ENCODE data around the gene RNF144A. TPM values are rescaled to one million over a fixed set of nuclear protein-coding genes. Genes with fewer than 3 reads are reported as not detected.

Gene RNF144A
- total RNA-seq (2013; cell fraction: nucleolus; rRNA removed) = 54.4 and 62.2 TPM in 2 replicates
- total RNA-seq (2014; rRNA removed) (0.44 and 0.68 TPM in 2 replicates), total RNA-seq (2014; rRNA removed; fragmentation: Illumina TruSeq; extraction: Trizol) (0.64 and 0.67 TPM in 2 replicates), total RNA-seq (2021) (0.80 and 1.4 TPM in 2 replicates), polyA plus RNA-seq (2011; rRNA removed) (10.6 and 12.1 TPM in 2 replicates), polyA plus RNA-seq (2014; fragmentation: Illumina TruSeq; extraction: Trizol) (0.48 and 0.54 TPM in 2 replicates), polyA plus RNA-seq (2014; fragmentation: Nextera tagmentation; extraction: Ambion mirVana) (under 1 TPM; 0.02 to 0.09 TPM), polyA plus RNA-seq (2014; rRNA removed) (0.44 and 0.46 TPM in 2 replicates), polyA plus RNA-seq (2016; fragmentation: Nextera tagmentation; extraction: Ambion mirVana) (under 1 TPM in 1 of 2 experiments, not detected in 1; 0.40 TPM), polyA minus RNA-seq (2011; rRNA and poly(A)+ RNA removed) (16.5 and 20.3 TPM in 2 replicates), Bru-seq, nascent RNA (percentile 78 among the genes with signal in this experiment), BruChase-seq, experiment 1, labeled RNA remaining after a 6-hour chase (percentile 70 among the genes with signal in this experiment), BruChase-seq, experiment 2, labeled RNA remaining after a 2-hour chase (percentile 71 among the genes with signal in this experiment)
- 2.2 TPM for polyA plus RNA-seq (2011; ENCODE audit: low read depth)
- polyA plus RNA-seq (2011; cell fraction: cytosol; rRNA removed) = 10.5 and 11.1 TPM in 2 replicates
- polyA plus RNA-seq (2011; cell fraction: nucleus; rRNA removed) = 14.3 and 15.3 TPM in 2 replicates
- polyA plus RNA-seq (2012) = 2.9 and 4.0 TPM in 2 replicates
- polyA minus RNA-seq (2011; cell fraction: cytosol; rRNA and poly(A)+ RNA removed) = 6.3 and 7.3 TPM in 2 replicates
- 16.9 and 28.9 TPM in 2 replicates for polyA minus RNA-seq (2011; cell fraction: nucleus; rRNA and poly(A)+ RNA removed)
- long read RNA-seq, experiment 1, full-length matches to known transcripts = 1 of 4 reads
- long read RNA-seq, experiment 1, partial matches to known transcripts = 1 of 4 reads
- long read RNA-seq, experiment 1, other reads (novel, unspliced or antisense) = 2 of 4 reads
- long read RNA-seq, experiment 2, partial matches to known transcripts = 0 of 6 reads
- long read RNA-seq, experiment 2, other reads (novel, unspliced or antisense) = 6 of 6 reads

GRCh38 chr2:6917071-6917760 is at the start of gene RNF144A:
Gene RNF144A (plus strand): TSS chr2:6917412. CDS start chr2:6996927, 79,515 bp downstream.
- no peaks in the 10 kb centered on the region for H3K27me3 ChIP-seq (replicated peaks in 1 of 2; ENCODE audit: control insufficient read depth in 2 of 2, insufficient read depth in 2 of 2, low read length in 1 of 2)
- no peaks in the 10 kb centered on the region for H4K20me1 ChIP-seq (ENCODE audit: control insufficient read depth, insufficient read depth)
- H3K27ac ChIP-seq (ENCODE audit: control insufficient read depth, insufficient read depth) = no peak within 1 kb of the TSS
- peaks cover 10% of the 10 kb centered on the region; the same call in 1 of the 2 replicates for H3K4me1 ChIP-seq (ENCODE audit: control insufficient read depth, insufficient read depth, low read length)
- peak within 1 kb of the TSS; percentile 52; the same call in 1 of the 2 replicates for H3K9ac ChIP-seq (ENCODE audit: control insufficient read depth, insufficient read depth, low read length)
- FAIRE-seq (no peak), DNase-seq (ENCODE audit: low read depth, low spot score) (no peak), ATAC-seq (peak; percentile 87)
- peak within 1 kb of the TSS; percentile 78 for H3K4me3 ChIP-seq
- POLR2A ChIA-PET = interaction anchor here (0.7 to 1.2 kb wide), 3 partner anchors 9 to 82 kb away, joined by 3 to 4 read pairs (median 4); no protein-coding TSS in a partner anchor
- H3K79me2 ChIP-seq (ENCODE audit: control insufficient read depth, insufficient read depth, low read length) = no peaks in the 10 kb centered on the region
- peak within 1 kb of the TSS; percentile 71; the same call in 1 of the 2 replicates for H3K4me2 ChIP-seq (ENCODE audit: control insufficient read depth, insufficient read depth)
- 11% methylated on average over 71 of the region's 90 CpGs for WGBS (ENCODE audit: insufficient coverage, insufficient replicate concordance, low lambda C conversion rate, missing lambda C conversion rate)
- intact Hi-C loops (cut with micrococcal nuclease; ENCODE audit: unreplicated experiment) (loop anchor here (1.0 kb wide), 1 partner anchor 20 kb away; no protein-coding TSS in a partner anchor), in situ Hi-C loops (cut with MboI) (no loop called here)
- BruUV-seq (replicated peaks) = no TSS peak
- RAD21 ChIA-PET (ENCODE audit: unreplicated experiment) = interaction anchor here (0.7 to 1.9 kb wide), 10 partner anchors 17 to 142 kb away, joined by 3 to 6 read pairs (median 4); partner anchors contain the start of gene RSAD2
- H3K36me3 ChIP-seq (ENCODE audit: control insufficient read depth in 2 of 2, insufficient read depth in 2 of 2, low read length in 1 of 2) = no peaks in the 10 kb centered on the region
- CTCF ChIA-PET = interaction anchor here (0.6 to 3.3 kb wide), 34 partner anchors 9 to 1635 kb away, joined by 3 to 50 read pairs (median 4); partner anchors contain the start of genes CMPK2 and RSAD2
- peaks cover 3% of the 10 kb centered on the region; the same call in 2 of the 3 replicates for H3K9me3 ChIP-seq (replicated peaks; ENCODE audit: control insufficient read depth, insufficient read depth, low read length)
- SMC1A ChIA-PET (ENCODE audit: uncharacterized antibody, unreplicated experiment) = interaction anchor here (0.9 to 3.2 kb wide), 15 partner anchors 9 to 141 kb away, joined by 3 to 15 read pairs (median 4); no protein-coding TSS in a partner anchor
- H2AFZ ChIP-seq (ENCODE audit: control insufficient read depth, low read depth, low read length) = peak within 1 kb of the TSS; percentile 52
- TF ChIP-seq ZNF622 (IDR thresholded peaks at IDR 0.05) = no peak
- TF ChIP-seq RELA (IDR thresholded peaks at IDR 0.05; ENCODE audit: borderline replicate concordance, partially characterized antibody) = no peak
- no peak for TF ChIP-seq SREBF2 (IDR thresholded peaks at IDR 0.05; ENCODE audit: low read length)
- no peak for TF ChIP-seq NBN (IDR thresholded peaks at IDR 0.05)
- 0 out of 2 replicates have a peak, but pooled peaks have one; percentile 47 for TF ChIP-seq NR2F1 (conservative IDR thresholded peaks at IDR 0.05)
- peak; percentile 95 for TF ChIP-seq ZNF687 (IDR thresholded peaks at IDR 0.05)
- no peak for TF ChIP-seq SKIL (IDR thresholded peaks at IDR 0.05; ENCODE audit: low read depth, poor library complexity, severe bottlenecking)
- peak in 2 of 3 experiments; percentile 33 to 52; a peak in 3 of 6 replicates for TF ChIP-seq CTCF (IDR thresholded peaks at IDR 0.05 in 2 of 3, conservative IDR thresholded peaks at IDR 0.05 in 1 of 3; ENCODE audit: control insufficient read depth in 2 of 3, extremely low read depth in 1 of 3, insufficient read depth in 1 of 3, low read depth in 3 of 3, low read length in 3 of 3)
- 0 out of 2 replicates have a peak, but pooled peaks have one; percentile 74 for TF ChIP-seq GATAD2B (conservative IDR thresholded peaks at IDR 0.05; ENCODE audit: low read depth)
